Sigmoid colon (tissue), 7 donors: Measurements from ENCODE around the gene BNIP5. TPM values are rescaled to one million over a fixed set of nuclear protein-coding genes. Genes with fewer than 3 reads are reported as not detected.
A peak's percentile ranks its signal among the peaks of the same experiment; 100 is the strongest.

Experiments
- DNase-seq: peaks from one replicate; pipeline ENCODE4 v3.0.0-alpha.2; 2019
- H3K27ac ChIP-seq, 4 donors: fragments of 200-600 bp; sonication (generic); one replicate each; pipeline ENCODE4 v1.5.1; 2016 to 2019; ENCODE audit warnings: mild to moderate bottlenecking in 1 of 4
- H3K27me3 ChIP-seq, 3 donors: fragments of 200-600 bp; sonication (generic); one replicate each; pipeline ENCODE4 v1.5.1; 2019; ENCODE audit warnings: mild to moderate bottlenecking in 1 of 3
- H3K36me3 ChIP-seq, 4 donors: fragments of 200-600 bp; sonication (generic); one replicate each; pipeline ENCODE4 v1.5.1; 2016 to 2019
- H3K4me1 ChIP-seq, 4 donors: fragments of 200-600 bp; sonication (generic); one replicate each; pipeline ENCODE4 v1.5.1; 2017 to 2019
- H3K4me3 ChIP-seq, 4 donors: fragments of 200-600 bp; sonication (generic); one replicate each; pipeline ENCODE4 v1.5.1; 2017 to 2019; ENCODE audit warnings: mild to moderate bottlenecking in 2 of 4, moderate library complexity in 1 of 4
- H3K9me3 ChIP-seq, 4 donors: fragments of 200-600 bp in 3 of 4; sonication (generic) in 3 of 4; one replicate each; pipeline versions ENCODE4 v1.5.1 to v1.6.1; 2013 to 2019
- EP300 ChIP-seq, 4 donors: sonication (generic); formaldehyde crosslinking; IDR thresholded peaks; one replicate each; pipeline ENCODE4 v1.6.1; 2017; ENCODE audit warnings: antibody characterized with exemption in 4 of 4
- POLR2A ChIP-seq, 2 donors: fragments of 450-650 bp; IDR thresholded peaks; one replicate each; pipeline ENCODE4 v1.6.1; 2016; ENCODE audit warnings: antibody characterized with exemption in 2 of 2, mild to moderate bottlenecking in 2 of 2, moderate library complexity in 2 of 2
- POLR2AphosphoS5 ChIP-seq, 4 donors: sonication (generic); formaldehyde crosslinking; IDR thresholded peaks; one replicate each; pipeline ENCODE4 v1.6.1; 2017; ENCODE audit warnings: antibody characterized with exemption in 4 of 4
- WGBS, 2 donors: extraction: QIAGEN DNeasy Blood & Tissue Kit; methylation state at CpG; one replicate each; pipeline ENCODE4 v1.1.7; 2013; 5-methylcytosine and 5-hydroxymethylcytosine counted together
- intact Hi-C: fragments of 100-400 bp; cut with DNase I; formaldehyde crosslinking; loops from one replicate; pipeline ENCODE4 v1.15.1; 2023
- polyA plus RNA-seq, 3 donors: library from polyadenylated mRNA; stranded (reverse); fragments of 200-250 nt; gene quantifications; one replicate each; pipeline ENCODE4 v1.2.3, GENCODE V29; 2013
- total RNA-seq, 4 donors: library from RNA; depleted of rRNA; stranded (reverse); fragments of >200 nt; gene quantifications; one replicate each; pipeline ENCODE4 v1.1.0, GENCODE V29; 2016
- TF ChIP-seq, protein P1 (sequence below), 4 experiments: fragments of 450-650 bp in 3 of 4; fragments of 200-600 bp in 1 of 4; IDR thresholded peaks; one replicate each; pipeline ENCODE4 v1.5.1; 2016 to 2019; ENCODE audit warnings: antibody characterized with exemption in 4 of 4, mild to moderate bottlenecking in 3 of 4, moderate library complexity in 2 of 4
- donor health status: healthy with polysubstance abuse.
- donor health status: Bipolar disorder and iron deficiency.
- donor health status: healthy.

The BNIP5 gene
- total and polyA plus RNA-seq, 7 donors: 5.5 to 9.0 (median 8.6) TPM; not detected in 4

DNA sequence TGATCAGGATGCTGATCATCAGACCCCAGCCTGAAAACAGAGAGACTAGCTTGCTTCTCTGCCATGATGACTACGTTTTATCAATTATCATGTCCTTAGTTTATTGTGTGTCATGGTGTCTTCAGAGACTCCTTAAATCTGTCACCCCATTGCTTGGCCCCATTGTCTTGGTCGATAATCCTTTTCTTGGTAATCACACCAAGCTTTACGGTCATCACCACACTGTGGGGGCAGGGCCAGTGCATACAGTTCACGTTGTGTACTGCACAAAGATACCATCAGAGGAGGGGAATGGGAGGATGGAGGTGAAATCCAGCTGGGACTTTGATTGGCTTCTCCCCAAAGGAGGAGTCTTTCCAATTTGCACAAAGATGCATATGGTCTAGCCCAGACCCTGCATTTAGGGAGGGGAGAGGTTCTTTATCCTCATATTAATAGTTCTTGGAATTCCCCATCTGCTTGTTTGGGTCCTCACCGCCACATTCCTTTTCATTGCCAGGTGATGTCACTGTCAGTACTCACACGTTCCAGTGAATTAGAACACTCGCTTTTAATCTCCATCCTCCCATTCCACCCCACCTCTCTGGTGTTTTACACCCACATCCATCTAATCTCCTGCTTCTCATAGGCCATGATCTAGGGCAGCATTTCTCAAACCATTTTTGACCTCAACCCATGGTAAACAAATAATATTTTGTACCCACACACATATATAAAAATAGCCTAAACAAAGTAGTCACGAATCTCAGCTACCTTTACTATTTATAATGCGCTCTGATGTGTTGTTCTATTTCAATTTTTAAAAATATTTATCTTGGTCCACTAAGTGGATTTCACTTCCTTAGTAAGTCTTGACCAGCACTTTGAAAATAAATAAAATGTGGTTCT lies 45.1 kb upstream of the BNIP5 start:
- H3K4me1 ChIP-seq: peaks cover 0 to 8% (median 3%) of the 10 kb centered on the region in 4 donors
- no peak for DNase-seq
- no peaks in the 10 kb centered on the region for H3K36me3 ChIP-seq
- no peak overlapping the region for H3K27ac ChIP-seq
- no peaks in the 10 kb centered on the region for H3K9me3 ChIP-seq
- no peaks in the 10 kb centered on the region for H3K27me3 ChIP-seq
- intact Hi-C loops: no loop called here
- TF ChIP-seq POLR2AphosphoS5 (IDR thresholded peaks at IDR 0.05): no peak
- TF ChIP-seq POLR2A (IDR thresholded peaks at IDR 0.05): no peak
- TF ChIP-seq, protein P1, sequence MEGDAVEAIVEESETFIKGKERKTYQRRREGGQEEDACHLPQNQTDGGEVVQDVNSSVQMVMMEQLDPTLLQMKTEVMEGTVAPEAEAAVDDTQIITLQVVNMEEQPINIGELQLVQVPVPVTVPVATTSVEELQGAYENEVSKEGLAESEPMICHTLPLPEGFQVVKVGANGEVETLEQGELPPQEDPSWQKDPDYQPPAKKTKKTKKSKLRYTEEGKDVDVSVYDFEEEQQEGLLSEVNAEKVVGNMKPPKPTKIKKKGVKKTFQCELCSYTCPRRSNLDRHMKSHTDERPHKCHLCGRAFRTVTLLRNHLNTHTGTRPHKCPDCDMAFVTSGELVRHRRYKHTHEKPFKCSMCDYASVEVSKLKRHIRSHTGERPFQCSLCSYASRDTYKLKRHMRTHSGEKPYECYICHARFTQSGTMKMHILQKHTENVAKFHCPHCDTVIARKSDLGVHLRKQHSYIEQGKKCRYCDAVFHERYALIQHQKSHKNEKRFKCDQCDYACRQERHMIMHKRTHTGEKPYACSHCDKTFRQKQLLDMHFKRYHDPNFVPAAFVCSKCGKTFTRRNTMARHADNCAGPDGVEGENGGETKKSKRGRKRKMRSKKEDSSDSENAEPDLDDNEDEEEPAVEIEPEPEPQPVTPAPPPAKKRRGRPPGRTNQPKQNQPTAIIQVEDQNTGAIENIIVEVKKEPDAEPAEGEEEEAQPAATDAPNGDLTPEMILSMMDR (IDR thresholded peaks at IDR 0.05): no peak
- no peak for TF ChIP-seq EP300 (IDR thresholded peaks at IDR 0.05)
- H3K4me3 ChIP-seq: no peak overlapping the region
- 84 to 86% methylated on average over 9 of the region's 9 CpGs for WGBS, 2 donors

DNA sequence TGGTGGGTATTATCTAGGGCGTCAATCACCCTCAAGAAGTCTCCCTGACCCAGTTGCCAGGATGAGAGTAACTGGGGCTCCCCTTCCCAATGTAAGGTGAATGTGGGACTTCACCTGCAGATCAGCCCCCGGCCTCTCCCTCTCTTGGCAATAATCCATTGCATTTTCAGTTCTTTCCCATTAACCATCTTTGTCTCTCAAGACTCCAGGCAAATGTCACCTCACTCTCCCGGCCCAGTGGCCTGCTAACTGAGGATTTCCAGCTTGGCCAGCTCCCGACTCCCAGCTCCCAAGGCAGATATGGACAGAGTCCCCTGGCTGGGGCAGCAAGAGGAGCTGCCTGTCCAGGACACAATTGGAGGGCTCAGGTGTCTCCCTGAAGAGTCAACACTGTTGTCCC lies 43.5 kb upstream of the BNIP5 start:
- H3K27ac ChIP-seq: no peak overlapping the region
- H3K4me1 ChIP-seq: no peaks in the 10 kb centered on the region
- WGBS, 2 donors: 93 to 95% methylated on average over 4 of the region's 4 CpGs
- no peak for DNase-seq
- TF ChIP-seq EP300 (IDR thresholded peaks at IDR 0.05) (no peak), POLR2A (IDR thresholded peaks at IDR 0.05) (no peak), POLR2AphosphoS5 (IDR thresholded peaks at IDR 0.05) (no peak)
- TF ChIP-seq, protein P1 (IDR thresholded peaks at IDR 0.05): no peak
- no peaks in the 10 kb centered on the region for H3K36me3 ChIP-seq
- no peaks in the 10 kb centered on the region for H3K27me3 ChIP-seq
- intact Hi-C loops: no loop called here
- no peak overlapping the region for H3K4me3 ChIP-seq
- H3K9me3 ChIP-seq: no peaks in the 10 kb centered on the region

DNA sequence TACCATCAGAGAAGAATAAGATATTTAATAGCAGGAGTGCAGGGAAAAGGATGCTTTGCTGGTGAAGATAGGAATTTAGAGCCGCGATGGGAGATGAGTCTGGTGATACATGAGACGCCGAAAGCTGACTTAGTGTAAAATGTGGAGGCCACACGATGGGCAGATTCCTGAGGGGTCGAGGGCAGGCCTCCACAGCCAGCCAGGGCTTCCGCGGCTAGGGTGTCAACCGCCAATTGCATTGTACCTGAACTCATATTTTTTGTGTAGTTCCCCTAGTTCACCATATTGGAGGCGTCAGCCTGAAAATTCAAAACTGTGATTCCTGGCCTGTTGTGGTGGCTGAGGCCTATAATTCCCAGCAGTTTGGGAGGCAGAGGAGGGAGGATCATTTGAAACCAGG lies 42.2 kb upstream of the BNIP5 start:
- 93 to 94% methylated on average over 10 of the region's 10 CpGs for WGBS, 2 donors
- intact Hi-C loops: no loop called here

DNA sequence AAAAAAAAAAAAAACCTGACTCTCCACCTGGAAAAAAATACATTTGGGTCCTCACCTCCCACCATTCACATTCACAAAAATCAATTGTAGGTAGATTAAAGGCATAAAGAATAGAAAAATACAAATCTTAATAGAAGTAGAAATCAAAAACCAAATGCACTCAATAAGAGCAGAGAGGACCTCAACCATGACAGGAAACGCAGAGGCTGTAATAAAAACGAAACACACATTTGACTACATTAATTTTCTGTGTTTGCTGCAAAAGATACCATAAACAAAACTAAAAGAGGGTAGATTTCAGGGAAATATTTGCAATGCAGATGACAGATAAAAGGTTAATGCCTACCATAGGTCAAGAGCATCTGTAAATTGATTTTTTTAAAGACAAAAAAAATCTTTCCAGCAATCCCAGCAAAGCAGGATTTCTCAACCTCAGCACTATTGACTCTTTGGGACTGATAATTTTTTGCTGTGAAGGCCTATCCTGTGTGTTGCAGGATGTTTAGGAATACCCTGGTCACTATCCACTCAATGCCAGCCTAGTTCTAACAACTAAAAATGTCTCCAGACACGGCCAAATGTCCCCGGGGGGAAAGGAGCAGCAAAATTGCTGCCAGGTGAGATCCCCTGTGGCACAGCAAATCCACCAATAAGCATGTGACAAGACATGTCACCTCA lies 41.7 kb upstream of the BNIP5 start:
- no peak for DNase-seq
- Histone ChIP-seq H3K4me1 (no peaks in the 10 kb centered on the region), H3K36me3 (no peaks in the 10 kb centered on the region), H3K4me3 (no peak overlapping the region), H3K27ac (no peak overlapping the region), H3K27me3 (no peaks in the 10 kb centered on the region), H3K9me3 (no peaks in the 10 kb centered on the region)
- intact Hi-C loops: no loop called here
- TF ChIP-seq POLR2AphosphoS5 (IDR thresholded peaks at IDR 0.05) (no peak), POLR2A (IDR thresholded peaks at IDR 0.05) (no peak), EP300 (IDR thresholded peaks at IDR 0.05) (no peak)
- TF ChIP-seq, protein P1 (IDR thresholded peaks at IDR 0.05): no peak
- WGBS, 2 donors: 87 to 91% methylated on average over 4 of the region's 4 CpGs

More for the DNA sequence above, 42.2 kb upstream of the BNIP5 start:
- Histone ChIP-seq H3K36me3 (no peaks in the 10 kb centered on the region), H3K27ac (no peak overlapping the region), H3K4me1 (no peaks in the 10 kb centered on the region), H3K9me3 (no peaks in the 10 kb centered on the region), H3K4me3 (no peak overlapping the region), H3K27me3 (no peaks in the 10 kb centered on the region)
- DNase-seq: peak; percentile 10
- TF ChIP-seq POLR2A (IDR thresholded peaks at IDR 0.05): no peak
- TF ChIP-seq EP300 (IDR thresholded peaks at IDR 0.05): no peak
- TF ChIP-seq, protein P1 (IDR thresholded peaks at IDR 0.05): no peak
- TF ChIP-seq POLR2AphosphoS5 (IDR thresholded peaks at IDR 0.05): no peak
